Endothelial cell of umbilical vein (primary cell): ENCODE results near the gene PTPRK.

Experiments used
- EZH2 ChIP-seq: IDR thresholded peaks from 2 replicates; pipeline ENCODE4 v1.6.1; 2012; ENCODE audit warnings: borderline replicate concordance, low read depth, mild to moderate bottlenecking, moderate library complexity, low read length, inconsistent platforms; ENCODE audit not compliant: severe bottlenecking
- FOS ChIP-seq: IDR thresholded peaks from 2 replicates; pipeline ENCODE4 v1.6.1; 2011; ENCODE audit warnings: mild to moderate bottlenecking, low read length, moderate library complexity, borderline replicate concordance; ENCODE audit not compliant: insufficient read depth
- GATA2 ChIP-seq: IDR thresholded peaks from 2 replicates; pipeline ENCODE4 v1.7.0; 2011; ENCODE audit warnings: low read depth, mild to moderate bottlenecking, moderate library complexity, mixed read lengths, low read length; ENCODE audit not compliant: insufficient read length, insufficient read depth
- JUN ChIP-seq: IDR thresholded peaks from 2 replicates; pipeline ENCODE4 v1.6.1; 2011; ENCODE audit warnings: borderline replicate concordance, low read depth; ENCODE audit not compliant: insufficient read length, insufficient read depth
- MYC ChIP-seq: IDR thresholded peaks from one replicate; pipeline ENCODE4 v1.6.1; 2011; ENCODE audit warnings: mild to moderate bottlenecking, low read depth, low read length
- POLR2A ChIP-seq: IDR thresholded peaks from 2 replicates; pipeline ENCODE4 v1.6.1; 2012; ENCODE audit warnings: low read depth, mild to moderate bottlenecking, control low read depth, low read length
- POLR2AphosphoS5 ChIP-seq: IDR thresholded peaks from 2 replicates; pipeline ENCODE4 v1.6.1; 2012; ENCODE audit warnings: low read depth, mild to moderate bottlenecking, control low read depth, low read length, moderate library complexity; ENCODE audit not compliant: insufficient read depth
- TF ChIP-seq, protein P1 (sequence below), 2 donors: IDR thresholded peaks; 1 replicate in 1 of 2; 2 replicates in 1 of 2; pipeline ENCODE4 v1.5.1; 2011; ENCODE audit warnings: low read length in 2 of 2, mild to moderate bottlenecking in 2 of 2, moderate library complexity in 2 of 2, control low read depth in 1 of 2, inconsistent platforms in 1 of 2, low read depth in 1 of 2; ENCODE audit not compliant: insufficient read depth in 1 of 2; ENCODE audit errors: extremely low read depth in 1 of 2
- TF ChIP-seq, protein P2 (sequence below): IDR thresholded peaks from 2 replicates; pipeline ENCODE4 v1.6.1; 2011; ENCODE audit not compliant: insufficient read depth, insufficient read length

DNA sequence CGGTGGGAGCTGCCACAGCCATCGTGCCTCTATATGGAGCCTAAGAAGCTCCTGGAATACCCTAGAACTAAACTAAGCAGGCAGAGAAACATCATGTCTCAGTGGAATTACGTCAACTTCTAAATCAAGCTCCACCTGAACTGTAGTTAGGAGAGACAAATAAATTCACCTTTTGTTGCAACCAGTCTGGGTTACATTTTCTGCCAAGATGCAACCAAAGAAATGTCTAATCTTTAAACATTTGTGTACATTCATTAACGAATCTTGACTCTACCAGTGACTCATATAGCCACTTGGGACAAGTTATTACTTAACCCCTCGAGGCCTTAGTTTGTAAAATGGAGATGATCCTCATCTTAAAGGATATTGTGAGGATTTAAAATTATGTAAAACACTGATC lies 8.9 kb downstream of the PTPRK start:
- TF ChIP-seq EZH2 (no peak), POLR2AphosphoS5 (no peak), POLR2A (no peak), MYC (no peak), JUN (no peak), GATA2 (no peak), FOS (peak; percentile 45)
- TF ChIP-seq, protein P1, sequence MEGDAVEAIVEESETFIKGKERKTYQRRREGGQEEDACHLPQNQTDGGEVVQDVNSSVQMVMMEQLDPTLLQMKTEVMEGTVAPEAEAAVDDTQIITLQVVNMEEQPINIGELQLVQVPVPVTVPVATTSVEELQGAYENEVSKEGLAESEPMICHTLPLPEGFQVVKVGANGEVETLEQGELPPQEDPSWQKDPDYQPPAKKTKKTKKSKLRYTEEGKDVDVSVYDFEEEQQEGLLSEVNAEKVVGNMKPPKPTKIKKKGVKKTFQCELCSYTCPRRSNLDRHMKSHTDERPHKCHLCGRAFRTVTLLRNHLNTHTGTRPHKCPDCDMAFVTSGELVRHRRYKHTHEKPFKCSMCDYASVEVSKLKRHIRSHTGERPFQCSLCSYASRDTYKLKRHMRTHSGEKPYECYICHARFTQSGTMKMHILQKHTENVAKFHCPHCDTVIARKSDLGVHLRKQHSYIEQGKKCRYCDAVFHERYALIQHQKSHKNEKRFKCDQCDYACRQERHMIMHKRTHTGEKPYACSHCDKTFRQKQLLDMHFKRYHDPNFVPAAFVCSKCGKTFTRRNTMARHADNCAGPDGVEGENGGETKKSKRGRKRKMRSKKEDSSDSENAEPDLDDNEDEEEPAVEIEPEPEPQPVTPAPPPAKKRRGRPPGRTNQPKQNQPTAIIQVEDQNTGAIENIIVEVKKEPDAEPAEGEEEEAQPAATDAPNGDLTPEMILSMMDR (IDR thresholded peaks at IDR 0.05; ENCODE audit: extremely low read depth in 1 of 2, insufficient read depth in 1 of 2, low read depth in 1 of 2, low read length in 2 of 2): no peak
- TF ChIP-seq, protein P2, sequence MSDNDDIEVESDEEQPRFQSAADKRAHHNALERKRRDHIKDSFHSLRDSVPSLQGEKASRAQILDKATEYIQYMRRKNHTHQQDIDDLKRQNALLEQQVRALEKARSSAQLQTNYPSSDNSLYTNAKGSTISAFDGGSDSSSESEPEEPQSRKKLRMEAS: no peak
